Inferior parietal cortex (tissue), 1 donor: ENCODE results near the gene CATSPERZ.

Experiments used
- DNase-seq: peaks from one replicate; pipeline ENCODE4 v3.0.0-alpha.2; 2016; ENCODE audit errors: extremely low spot score

Gene CATSPERZ, protein sequence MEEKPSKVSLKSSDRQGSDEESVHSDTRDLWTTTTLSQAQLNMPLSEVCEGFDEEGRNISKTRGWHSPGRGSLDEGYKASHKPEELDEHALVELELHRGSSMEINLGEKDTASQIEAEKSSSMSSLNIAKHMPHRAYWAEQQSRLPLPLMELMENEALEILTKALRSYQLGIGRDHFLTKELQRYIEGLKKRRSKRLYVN

DNA sequence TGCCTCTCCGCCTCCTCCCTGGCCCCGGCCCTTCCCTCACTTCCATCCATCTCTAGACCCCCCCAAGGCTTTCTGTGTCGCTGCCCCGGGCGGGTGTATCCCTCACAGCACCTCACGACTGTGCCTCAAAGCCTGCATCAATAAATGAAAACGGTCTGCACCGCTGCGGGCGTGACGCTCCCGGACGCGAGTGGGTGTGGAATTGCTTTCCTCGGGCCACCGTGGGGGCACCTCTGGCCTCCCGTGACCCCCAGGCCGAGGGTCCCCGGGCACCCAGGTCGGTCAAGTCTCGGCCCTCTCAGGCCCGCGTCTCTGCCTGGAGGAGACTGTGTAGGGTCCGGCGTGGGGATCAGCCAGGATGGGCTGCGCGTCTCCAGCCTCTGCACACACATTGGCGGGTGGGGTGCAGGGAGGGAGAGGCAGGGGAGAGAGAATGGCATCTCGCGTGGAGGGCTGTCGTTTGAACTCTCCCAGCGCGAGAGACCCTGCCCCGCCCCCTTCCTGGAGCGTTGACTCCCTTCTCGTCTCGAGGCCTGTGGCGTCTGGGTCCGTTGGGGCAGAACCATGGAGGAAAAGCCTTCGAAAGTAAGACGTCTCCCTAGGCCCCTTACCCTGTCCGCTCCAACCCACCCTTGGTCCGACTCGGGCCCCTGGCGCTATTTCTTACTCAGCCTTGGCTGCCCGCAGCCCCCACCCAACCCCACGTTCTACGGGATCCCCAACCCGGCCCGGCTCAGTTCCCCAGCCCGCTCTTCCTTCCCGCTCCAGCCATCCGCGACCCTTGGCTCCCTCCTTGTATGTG, at the start of gene CATSPERZ:
Gene CATSPERZ (plus strand): TSS at position 512 of the 802 bp plus-strand sequence. CDS start 53 bp downstream, at position 565.
- DNase-seq = no peak

DNA sequence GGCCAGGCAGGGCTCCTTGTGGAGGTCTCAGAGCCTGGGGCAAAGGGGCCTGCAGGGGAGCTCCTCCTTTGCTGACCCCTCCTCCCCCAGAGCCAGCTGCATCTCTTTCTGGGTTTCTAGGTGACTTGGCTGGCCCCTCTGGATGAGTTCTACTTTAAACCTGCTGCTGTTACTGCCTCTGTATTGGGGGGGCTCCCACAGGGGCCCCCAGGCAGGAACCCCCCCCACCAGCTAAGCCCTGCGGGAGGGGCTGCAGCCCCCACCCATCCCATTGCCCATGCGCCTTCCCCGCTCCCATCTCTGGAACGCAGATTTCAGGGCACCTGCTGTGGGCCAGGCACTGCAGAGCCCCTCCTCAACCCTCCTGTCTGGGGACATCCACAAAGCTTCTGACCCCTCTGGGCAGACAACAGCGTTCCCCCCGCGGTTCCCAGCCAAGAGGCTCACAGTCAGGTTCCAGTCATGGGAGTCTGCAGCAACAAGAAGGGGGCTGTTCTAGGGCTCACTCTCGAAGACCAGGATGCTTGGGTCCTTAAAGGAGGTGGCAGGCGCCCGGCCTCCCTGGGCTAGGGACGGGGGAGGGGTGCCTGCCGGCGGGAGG, 49.6 kb upstream of the CATSPERZ start:
- no peak for DNase-seq

DNA sequence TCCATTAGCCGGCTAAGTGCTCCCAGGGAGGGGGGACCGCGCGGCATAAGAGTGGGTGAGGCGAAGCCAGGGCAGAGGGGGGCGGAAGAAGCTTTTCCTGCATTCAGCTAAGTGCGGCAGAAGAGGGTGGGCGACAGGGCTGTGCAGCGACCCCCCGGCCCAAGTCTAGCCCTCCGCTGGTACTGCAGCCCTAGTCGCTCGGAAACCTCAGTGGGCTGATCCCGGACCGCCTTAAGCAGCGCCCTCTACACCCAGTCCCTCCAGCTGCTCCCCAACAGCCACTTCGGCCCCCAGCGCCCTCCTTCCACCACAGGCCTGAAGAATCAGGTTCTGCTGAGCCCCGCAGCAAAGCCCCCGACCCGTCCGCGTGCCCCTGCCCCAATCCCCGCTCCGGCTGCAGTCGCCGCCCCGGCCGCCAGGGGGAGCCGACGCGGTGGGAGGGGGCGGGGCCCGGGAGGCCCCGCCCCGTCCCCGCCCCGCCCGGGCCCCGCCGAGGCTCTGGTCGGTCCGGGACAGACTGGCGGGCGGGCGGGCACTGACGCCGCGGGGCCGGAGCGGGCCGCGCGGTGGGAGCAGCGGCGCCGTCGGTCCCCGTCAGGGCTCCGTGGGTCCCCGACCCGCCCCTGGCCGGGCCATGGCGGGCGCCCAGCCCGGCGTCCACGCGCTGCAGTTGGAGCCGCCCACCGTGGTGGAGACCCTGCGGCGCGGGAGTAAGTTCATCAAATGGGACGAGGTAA, 49.0 kb upstream of the CATSPERZ start, which contains the start of gene PLCB3:
Gene PLCB3 (plus strand): TSS at position 515 of the 737 bp plus-strand sequence. CDS start 120 bp downstream, at position 635.
- peak; percentile 51 for DNase-seq

DNA sequence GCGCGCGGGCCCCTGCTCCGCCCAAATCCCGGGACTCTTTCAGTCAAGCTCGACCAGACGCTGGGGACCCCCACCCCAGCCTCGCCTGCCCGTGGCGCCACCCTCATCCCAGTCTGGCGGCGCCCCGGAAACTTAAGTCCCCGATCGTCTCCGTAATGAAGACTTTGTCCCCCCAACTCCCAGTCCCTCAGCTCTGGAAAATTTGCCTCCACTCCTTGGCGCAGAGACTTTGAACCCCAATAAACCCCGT, 48.5 kb upstream of the CATSPERZ start:
- DNase-seq = no peak

DNA sequence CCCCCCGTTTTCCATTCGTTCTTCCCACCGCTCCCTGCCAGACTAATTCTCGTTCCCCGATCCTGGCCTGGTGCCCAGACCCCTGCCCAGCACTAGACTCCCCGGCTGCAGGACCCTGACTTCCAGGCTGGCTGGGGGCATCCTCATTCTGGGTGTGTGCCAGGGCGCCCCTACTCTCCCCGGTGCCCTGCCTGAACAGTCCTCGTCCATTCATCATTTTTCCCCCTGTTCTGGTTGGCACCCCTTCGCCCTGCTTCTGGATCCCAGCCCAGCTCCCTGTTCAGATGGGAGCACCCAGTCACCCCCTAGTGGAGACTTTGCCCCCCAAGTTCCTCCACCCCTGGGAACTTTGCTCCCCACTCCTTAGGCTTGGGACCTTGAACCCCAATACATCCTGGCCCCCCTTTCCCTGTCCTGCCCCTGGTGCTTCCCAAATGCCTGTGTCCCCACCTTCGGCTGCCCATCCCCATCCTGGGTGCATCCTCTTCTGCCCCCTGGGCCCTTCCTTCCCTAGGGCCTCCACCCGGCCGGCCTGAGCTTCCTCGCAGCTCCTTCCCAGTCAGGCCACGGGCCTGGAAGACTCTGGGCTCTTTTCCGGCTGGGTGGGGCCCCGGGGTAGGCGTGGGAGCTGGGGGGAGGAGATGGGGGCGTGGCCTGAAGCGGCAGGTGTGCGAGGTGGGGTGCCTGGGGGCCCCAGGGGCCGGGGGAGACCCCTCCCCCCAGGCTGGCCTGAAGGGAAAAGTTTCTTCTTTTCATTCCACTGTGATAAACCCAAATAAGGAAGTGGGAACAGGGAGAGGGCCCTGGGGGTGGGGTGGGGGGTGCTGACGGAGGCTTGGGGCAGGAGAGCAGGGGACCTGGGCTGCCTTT, 47.9 kb upstream of the CATSPERZ start:
- no peak for DNase-seq

DNA sequence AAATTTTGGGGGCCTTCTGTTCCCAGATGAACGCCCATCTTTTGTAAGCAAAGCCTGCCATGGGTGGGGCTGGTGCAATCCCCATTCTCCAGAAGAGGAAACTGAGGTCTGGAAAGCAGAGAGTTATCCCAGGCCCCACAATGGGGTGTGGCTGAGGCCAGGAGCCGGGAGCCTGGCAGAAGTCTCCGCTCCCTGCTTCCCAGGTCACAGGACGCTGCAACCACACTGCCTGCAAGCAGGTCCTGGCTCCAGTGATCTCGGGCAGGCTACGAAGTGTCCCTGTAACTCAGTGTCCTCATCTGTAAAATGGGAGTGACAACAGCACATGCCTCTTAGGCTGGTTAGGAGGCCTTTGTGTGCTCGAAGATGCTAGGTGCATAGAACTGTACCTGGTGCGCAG, 47.1 kb upstream of the CATSPERZ start:
- DNase-seq = no peak

DNA sequence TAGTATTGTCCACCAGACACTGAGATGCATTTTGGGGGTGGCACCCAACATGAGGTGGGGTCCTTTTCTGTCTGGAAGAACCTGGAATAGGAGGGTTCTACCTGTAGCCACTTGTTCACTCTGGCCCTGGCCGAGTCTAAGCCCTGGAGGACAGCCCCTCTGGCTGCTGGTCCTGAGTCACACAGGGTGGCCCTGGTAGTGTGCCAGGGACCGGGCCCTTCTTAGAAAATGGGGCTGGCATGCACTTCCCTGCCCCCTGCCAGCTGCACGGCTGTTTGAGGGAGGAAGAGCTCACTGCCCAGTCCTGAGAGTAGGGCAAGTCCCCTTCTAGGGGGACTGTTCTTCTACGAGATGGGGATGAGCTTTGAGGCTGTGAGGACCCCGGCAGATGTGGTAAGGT, 46.7 kb upstream of the CATSPERZ start:
- DNase-seq = no peak

DNA sequence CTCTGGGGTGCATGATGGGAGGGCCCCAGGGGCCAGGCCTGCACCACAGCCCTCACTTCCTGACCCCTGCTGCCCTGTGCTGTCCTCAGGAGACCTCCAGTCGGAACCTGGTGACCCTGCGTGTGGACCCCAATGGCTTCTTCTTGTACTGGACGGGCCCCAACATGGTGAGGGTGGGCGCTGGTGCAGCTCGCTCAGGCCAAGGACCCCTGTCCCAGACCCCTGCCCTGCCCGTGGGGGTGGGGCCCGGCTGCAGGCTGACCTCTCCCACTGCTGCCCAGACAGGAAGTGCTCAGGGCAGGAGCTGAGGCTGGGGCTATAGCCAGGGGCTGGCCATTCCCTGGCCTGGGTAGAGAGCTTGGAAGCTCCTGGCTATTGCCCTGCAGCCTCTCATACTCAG, 45.8 kb upstream of the CATSPERZ start:
- no peak for DNase-seq

DNA sequence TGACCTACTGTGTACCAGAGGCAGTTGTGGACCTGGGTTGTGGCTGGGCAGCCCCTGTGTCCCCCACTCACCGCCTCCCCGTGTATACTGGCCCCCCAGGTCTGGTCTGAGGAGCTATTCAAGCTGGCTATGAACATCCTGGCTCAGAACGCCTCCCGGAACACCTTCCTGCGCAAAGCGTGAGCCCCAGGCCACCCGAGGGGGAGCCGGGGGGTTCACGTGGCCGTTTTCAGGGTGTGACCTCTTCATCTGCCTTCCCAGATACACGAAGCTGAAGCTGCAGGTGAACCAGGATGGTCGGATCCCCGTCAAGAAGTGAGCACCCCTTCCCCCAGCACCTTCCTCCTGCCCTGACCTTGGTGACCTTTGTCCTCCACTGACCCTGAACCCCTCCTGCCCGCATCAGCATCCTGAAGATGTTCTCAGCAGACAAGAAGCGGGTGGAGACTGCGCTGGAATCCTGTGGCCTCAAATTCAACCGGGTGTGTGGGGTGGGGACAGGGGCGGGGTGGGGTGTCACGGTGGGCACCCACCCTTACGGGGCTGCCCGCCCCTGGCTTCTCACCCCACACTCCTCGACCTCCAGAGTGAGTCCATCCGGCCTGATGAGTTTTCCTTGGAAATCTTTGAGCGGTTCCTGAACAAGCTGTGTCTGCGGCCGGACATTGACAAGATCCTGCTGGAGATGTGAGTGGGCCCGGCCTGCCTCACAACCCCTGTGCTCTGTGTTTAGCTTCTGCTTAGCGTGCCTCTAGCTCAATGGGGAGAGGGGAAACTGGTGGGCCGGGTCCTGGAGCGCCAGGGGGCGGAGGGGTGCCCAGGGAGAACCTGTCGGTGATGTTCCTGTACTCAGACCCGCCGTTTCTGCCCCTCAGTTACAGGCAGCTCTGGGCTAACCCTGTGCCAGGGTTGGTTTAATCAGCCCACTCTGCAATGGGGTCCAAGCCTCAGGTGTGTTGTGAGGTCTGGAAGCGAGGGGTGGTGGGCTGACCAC, 44.7 kb upstream of the CATSPERZ start:
- DNase-seq = no peak

DNA sequence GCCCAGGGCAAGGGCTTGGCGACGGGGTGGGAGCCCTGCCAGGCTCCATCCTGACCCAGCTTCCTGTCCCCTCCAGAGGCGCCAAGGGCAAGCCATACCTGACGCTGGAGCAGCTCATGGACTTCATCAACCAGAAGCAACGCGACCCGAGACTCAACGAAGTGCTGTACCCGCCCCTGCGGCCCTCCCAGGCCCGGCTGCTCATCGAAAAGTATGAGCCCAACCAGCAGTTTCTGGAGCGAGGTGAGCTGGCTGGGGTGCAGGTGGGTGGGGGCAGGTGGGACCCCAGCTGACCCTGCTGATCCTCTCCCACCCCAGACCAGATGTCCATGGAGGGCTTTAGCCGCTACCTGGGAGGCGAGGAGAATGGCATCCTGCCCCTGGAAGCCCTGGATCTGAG, 43.9 kb upstream of the CATSPERZ start:
- no peak for DNase-seq

DNA sequence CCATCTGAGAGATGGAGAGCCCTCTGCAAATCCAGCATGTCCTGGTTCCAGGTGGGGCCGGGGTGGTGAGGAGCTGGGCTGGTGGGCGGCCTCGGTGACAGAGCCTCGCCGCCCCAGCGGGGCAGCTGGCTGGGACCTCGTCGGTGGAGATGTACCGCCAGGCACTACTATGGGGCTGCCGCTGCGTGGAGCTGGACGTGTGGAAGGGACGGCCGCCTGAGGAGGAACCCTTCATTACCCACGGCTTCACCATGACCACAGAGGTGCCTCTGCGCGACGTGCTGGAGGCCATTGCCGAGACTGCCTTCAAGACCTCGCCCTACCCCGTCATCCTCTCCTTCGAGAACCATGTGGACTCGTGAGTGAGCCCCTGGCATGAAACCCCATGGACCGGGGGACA, 41.8 kb upstream of the CATSPERZ start:
- no peak for DNase-seq

DNA sequence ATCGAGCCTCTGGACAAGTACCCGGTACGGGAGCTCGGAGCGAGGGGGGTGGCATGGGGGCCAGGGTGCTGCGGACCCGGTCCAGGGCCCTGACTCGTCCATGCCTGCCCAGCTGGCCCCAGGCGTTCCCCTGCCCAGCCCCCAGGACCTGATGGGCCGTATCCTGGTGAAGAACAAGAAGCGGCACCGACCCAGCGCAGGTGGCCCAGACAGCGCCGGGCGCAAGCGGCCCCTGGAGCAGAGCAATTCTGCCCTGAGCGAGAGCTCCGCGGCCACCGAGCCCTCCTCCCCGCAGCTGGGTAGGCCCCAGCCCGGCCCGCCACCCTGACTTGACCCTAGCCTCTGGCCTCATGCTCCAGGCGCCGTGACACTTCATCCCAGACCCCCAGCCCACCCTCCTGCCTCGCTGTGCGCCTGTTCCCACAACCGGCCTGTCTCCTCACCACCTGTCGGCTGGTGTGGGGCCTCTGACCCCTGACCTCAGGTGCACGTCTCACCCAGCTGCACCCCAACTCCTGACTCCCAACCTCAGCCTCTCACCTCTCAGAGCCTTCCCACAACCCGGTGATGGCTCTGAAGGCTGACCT, 41.1 kb upstream of the CATSPERZ start:
- no peak for DNase-seq

DNA sequence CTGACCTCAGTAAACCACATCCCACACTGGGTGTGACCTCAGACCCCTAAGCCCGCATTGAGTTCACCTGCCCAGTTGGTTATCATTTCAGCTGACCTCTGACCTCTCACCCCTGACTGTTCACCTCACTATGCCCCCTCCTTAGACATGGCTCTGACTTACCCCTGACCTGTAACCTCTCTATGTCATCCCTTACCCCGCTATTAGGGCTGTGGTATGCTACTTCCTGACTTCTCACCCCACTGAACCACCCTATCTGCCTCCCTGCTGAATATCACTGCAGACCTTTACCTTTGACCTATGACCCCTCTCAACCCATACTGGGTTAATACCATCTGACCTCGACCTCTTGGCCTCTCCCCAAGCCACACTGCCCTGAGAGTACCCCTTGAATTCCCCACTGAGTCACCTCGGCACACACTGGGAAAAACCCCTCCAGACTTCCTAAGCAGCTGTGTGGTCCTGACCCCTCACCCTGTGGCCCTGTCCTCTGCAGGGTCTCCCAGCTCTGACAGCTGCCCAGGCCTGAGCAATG, 40.6 kb upstream of the CATSPERZ start:
- no peak for DNase-seq

DNA sequence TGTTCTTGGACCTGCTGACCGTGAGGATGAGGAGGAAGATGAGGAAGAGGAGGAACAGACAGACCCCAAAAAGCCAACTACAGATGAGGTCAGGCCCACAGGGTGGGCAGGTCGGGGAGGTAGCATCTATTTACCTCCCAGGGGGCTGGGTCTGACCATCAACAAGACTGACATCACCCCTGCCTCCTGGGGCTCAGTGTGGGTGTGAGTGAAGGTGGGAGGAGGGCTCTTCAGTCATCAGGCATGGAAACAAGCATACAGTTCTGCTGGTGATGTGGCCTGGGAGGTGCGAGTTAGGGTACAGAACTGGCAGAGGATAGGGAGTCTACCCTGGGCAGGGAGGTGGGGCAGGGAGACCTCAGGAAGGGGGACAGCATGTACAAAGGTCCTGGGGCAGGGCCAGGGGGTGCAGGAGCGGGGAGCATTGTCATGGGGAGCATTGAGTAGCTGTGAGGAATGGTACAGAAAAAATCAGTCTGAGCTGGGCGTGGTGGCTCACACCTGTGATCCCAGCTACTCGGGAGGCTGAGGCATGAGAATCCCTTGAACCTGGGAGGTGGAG, 39.9 kb upstream of the CATSPERZ start:
- no peak for DNase-seq

DNA sequence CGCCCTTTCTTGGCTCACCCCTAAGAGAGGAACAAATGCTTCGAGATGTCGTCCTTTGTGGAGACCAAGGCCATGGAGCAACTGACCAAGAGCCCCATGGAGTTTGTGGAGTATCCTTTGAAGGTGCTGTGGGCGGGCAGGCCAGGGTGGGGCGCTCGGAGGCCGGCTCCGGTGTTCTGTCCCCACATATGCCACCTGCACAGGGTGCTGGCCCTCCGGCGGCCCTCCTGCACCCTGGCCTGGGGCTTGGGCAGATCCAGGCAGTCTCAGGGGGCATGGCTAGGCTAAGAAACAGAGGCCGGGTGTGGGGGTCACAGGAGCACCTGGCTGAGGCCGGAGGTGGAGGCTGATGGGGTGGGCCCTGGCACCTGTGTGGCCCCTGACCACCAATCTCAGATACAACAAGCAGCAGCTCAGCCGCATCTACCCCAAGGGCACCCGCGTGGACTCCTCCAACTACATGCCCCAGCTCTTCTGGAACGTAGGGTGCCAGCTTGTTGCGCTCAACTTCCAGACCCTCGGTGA, 38.5 kb upstream of the CATSPERZ start:
- no peak for DNase-seq

DNA sequence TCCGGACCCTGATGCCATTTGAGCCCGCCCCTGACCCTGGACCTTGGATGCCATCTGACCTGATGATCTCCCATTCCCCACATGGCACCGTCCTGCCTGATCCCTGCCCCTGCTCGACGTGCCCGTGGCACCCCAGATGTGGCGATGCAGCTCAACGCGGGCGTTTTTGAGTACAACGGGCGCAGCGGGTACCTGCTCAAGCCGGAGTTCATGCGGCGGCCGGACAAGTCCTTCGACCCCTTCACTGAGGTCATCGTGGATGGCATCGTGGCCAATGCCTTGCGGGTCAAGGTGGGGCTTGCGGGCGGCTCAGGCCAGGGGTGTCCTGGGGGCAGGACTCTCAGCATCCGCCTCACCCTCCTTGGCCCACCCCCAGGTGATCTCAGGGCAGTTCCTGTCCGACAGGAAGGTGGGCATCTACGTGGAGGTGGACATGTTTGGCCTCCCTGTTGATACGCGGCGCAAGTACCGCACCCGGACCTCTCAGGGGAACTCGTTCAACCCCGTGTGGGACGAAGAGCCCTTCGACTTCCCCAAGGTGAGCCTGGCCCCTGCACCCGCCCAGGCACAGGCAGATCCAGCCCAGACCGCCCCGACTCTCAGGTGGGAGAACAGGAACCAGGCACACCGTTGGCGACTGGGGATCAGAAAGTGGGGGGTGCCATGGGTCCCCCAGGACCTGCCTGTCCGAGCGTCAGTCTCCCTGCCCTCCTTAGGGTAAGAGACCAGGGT, 37.7 kb upstream of the CATSPERZ start:
- DNase-seq = no peak

DNA sequence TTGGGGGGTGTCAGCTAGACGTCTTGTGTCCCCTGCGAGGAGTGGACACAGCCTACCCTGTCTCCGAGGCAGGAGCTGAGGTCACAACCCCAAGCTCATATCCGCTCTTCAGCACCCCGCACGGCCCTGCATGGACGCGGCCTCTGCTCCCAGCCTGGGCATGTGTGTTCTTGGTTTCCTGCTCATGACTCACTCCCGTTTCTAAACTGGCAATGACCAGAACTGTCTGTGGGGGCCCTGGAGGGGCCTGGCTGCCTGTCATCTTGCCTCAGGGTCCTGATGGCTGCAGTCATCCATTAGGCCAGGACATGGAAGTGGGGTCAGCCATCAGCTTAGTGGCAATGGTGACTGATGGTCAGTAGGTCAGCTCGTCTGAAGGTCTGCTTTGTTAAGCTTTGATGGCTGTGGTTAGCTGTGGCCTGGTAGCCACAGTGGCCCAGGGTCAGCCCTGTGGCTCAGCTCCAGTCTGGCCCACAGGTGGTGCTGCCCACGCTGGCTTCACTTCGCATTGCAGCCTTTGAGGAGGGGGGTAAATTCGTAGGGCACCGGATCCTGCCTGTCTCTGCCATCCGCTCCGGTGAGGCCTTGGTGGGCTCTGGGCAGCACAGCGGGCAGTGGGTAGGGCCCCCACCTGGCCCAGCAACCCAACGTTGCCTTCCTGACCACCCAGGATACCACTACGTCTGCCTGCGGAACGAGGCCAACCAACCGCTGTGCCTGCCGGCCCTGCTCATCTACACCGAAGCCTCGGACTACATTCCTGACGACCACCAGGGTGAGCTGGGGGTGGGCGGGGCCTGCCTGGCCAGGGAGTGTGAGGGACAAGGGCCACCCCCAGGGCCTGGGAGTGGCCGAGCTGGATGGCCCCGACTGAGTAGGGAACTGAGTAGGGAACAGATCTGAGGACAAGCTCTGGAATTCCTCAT, 36.9 kb upstream of the CATSPERZ start:
- no peak for DNase-seq
